ENCODE measurements around the gene STUM.
"Not testable (repeated sequence)": the region's sequence is repeated elsewhere in the genome, so short reads cannot be mapped to it uniquely, and the experiment has no call there.

STUM gene, protein sequence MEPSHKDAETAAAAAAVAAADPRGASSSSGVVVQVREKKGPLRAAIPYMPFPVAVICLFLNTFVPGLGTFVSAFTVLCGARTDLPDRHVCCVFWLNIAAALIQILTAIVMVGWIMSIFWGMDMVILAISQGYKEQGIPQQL

DNA sequence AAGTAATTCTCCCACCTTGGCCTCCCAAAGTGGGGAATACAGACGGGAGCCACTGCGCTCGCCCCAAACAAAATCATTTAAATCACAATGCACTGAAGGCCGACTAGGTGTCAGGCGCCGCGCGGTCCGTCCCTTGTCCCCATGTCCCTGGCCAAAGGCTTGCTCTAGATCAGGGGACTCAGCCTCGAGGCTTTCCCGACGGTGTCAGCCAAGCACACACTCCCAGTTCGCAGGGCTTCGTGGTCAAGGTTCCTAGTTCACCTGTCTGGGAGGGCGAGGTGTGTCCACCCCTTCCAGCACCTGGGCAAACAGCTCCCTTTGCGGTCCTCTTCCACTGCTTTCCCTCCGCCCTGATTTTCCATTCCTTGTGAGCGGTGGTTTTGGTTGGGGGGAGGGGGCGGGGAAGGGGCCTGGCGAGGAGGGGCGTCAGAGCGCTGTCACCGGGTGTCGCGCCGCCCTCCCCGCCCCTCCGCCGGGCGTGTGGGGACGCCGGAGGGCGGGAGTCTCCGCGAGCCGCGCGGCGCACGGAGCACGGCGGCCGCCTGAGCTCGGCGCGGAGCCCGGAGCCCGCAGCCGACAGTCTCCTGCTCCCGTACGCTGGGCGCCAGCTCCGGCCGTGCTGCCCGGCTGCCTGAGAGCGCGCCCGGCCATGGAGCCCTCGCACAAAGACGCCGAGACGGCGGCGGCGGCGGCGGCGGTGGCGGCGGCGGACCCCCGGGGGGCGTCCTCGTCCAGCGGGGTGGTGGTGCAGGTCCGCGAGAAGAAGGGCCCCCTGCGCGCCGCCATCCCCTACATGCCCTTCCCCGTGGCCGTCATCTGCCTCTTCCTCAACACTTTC lies at the start of gene STUM:
Gene STUM, plus strand, starts transcription at position 509 of the 838 bp plus-strand sequence. Its CDS starts 141 bp downstream, at position 650.
- peak; percentile 30 for DNase-seq

DNA sequence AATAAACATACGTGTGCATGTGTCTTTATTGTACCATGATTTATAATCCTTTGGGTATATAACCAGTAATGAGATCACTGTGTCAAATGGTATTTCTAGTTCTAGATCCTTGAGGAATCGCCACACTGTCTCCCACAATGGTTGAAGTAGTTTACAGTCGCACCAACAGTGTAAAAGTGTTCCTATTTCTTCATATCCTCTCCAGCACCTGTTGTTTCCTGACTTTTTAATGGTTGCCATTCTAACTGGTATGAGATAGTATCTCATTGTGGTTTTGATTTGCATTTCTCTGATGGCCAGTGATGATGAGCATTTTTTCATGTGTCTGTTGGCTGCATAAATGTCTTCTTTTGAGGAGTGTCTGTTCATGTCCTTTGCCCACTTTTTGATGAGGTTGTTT lies 48.9 kb upstream of the STUM start:
- DNase-seq: not testable (repeated sequence)

DNA sequence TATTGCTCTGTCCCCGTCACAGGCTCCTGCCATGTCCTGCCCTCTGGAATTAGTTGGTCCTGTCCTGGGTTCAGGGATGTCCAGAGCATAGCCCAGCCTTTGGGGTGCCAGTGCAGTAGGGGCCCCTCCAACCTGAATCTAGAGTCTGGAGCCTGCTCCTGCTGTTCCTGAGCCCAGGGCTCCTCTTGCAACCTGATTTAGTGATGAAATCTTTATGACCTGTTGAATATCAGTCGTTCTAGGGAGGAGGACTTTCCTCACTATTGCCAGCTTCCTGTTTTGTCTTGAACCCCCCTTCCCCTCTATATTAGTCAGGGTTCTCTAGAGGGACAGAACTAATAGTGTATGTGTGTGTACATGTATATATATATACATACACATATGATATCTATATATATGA lies 42.5 kb upstream of the STUM start:
- no peak for DNase-seq

DNA sequence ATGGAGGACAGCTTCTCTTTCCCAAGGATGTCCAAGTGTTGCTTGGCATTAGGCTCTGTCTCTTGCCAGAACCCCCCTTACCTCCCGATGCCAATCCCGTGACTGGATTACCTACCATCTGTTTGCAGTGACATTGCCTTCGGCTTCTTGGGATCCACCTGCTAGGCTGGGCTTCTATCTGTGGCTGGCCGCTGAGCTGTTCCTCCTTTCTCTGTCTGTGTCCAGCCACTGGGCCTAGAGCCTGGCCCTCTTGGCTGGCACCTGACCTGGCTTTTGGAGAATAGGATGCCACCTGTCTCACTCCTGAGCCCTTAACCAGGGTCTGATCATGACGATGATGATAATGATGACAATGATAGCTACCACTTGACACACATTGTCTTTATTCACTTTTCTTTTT lies 41.6 kb upstream of the STUM start:
- no peak for DNase-seq

DNA sequence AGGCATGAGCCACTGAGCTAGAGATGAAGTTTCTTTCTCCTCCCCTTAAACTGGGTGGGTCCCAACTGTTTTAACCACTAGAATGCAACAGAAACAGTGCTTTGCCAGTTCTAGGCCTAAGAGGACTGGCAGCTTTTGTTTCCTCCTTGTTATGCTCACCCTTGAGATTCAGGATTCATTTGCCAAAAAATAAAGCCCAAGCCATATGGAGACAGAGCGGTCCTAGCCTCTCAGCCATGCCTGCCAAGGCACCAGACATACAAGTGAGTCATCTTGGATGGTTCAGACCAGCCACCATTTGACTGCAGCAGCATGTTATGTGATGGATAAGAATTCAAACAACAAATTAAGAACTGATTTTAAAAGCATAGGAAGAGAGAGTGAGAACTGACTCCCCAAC lies 38.1 kb upstream of the STUM start:
- no peak for DNase-seq

DNA sequence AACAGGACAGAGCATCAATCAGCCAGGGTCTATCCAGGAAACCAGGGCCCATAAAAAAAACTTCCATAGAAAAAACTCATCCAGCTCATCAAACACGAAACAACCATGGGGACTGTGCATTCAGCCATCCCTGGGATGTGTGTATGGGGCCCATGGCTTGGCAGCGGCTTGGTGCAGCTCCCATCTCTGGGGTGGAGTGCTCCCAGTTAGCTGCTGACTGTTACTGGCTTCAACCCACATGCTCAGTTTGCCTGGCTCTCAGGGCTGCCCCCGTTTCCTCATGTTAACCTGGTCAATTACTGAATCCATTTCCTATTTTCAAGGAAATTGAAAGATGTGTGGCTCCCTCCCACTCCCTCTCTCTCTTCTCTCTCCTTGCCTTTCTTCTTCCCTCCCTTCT lies 37.3 kb upstream of the STUM start:
- no peak for DNase-seq

DNA sequence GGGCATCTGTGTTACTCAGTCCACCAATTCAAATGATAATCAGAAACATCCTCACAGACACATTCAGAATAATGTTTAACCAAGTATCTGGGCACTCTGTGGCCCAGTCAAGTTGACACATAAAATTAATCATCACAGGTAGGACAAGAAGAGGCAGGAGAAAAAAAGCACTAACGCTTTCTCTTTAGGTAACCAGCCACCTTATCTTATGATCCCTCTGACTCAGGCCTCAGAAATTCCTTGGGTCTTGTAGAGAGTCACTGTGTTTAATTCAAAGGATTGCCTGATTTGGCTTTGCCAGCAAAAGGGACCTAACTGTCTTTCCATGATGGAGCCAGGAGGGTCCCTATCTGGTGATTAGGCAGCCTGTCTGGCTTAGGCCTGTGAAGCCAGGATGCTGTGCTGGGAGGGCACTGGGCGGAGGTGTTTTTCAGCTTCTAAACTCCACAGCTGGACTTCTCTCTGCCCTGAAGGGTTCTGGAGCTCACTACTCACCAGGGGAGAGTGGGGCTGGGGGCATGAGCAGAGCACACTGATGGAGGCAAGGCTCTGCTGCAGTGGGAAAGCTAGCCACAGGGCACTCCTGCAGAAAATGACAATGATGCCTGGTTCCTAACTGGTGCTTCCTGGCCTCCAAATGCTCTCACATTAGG lies 36.4 kb upstream of the STUM start:
- DNase-seq: no peak

DNA sequence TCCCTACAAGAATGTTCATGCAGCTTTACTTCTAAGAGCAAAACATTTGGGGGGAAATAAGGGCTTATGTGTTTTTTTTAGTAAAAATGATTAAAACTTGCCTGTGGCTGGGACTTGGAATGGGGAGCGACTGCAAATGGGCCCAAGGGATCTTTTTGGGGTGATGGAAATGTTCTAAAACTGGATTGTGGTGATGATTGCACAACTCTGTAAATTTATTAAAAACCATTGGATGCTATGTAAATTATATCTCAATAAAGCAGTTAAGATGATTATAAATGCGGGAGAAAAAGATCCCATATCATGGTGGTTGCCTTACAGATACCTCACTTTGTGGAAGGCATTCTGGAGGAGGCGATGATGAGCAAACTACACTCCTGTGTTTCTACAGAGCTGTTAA lies 30.2 kb upstream of the STUM start:
- DNase-seq: no peak

DNA sequence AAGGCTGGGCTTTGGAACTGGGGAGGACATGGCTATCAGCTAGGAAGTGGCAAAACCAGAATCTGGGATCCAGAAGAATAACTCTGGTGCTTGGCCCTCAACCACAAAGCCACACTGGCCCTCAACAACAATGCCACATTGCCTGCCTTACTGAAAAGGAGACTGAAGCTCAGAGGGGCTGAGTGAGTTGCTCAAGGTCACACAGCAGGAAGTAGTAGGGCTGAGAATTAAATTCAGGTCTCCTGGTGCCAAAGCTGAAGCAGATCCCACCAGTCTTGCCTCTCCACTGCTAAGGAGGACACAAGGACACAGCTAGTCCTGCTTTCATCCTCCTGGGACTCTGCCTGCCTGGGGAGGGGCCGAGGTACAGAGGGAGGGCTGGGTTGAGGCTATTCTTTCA lies 29.4 kb upstream of the STUM start:
- DNase-seq: no peak

DNA sequence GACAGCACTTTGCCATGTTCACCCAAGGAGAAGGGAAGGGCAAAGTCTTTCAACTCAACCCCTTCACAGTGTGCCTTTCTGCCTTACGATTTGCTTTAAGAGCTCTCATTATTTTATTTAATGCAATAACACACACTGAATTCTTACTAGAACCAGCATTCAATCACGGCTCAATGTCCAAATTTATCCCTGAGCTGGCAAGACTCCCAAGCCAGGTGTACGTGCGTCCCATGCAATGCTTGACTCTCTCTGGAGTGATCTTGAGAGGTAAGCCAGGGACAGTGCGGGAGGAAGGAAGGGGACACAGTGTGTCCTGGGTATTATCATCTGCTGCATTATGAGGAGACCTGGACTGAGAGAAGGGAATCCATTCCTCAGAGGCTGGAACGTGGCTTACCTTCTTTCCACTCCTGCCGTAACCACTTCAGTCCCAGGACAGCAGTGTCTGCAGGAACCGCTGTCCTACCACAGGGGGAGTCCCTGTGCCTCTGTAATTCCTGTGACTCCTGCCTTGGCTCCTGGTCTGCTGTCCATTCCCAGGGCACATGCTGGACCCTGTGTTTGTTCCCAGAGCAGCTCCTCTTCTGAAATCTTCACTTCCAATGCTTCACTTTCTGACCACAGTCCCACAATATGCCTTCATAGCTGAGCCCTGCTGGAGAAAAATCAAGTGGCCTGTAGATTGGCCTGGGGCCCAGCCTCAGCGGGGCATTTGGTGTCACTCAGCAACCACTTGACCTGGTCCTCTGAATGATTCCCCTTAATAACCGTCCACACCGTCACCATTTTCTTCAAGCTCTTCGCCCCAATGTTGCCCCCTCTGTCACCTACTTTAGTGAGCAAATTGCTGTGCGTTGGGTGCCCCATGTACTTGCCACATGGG lies 28.6 kb upstream of the STUM start:
- DNase-seq: no peak

DNA sequence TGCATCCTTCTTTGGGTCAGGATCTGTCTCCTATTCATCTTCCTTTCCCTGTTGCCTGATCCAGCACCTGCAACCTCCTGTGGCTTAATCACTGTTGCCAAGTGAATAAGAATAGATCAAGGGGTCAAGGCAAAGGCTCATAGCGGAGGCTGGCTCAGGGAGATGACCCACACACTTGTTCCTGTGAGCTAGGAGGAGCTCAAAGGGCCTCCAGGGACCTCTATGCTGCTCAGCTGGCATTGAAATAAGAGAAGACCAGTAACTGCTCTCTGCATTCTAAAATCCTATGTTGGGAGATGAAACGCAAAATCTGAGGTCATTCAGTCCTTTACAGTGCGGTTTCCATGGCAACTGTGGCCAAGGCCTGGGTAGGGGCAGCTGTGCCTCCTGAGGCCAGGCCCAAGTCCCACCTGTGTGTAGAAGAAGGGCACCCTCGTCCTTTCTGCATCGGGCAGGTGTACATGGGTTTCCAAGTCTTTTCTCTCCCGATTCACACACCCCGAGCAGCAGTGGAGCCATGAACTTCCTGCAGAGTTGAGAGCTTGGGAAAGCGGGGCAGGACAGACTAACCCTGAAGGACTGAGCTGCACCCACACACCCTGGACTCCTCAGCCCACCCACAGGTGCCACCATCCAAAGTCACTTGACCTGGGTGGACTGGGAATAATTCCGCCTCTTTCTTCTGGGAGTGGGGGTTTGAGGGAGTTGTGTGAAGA lies 27.8 kb upstream of the STUM start:
- no peak for DNase-seq

DNA sequence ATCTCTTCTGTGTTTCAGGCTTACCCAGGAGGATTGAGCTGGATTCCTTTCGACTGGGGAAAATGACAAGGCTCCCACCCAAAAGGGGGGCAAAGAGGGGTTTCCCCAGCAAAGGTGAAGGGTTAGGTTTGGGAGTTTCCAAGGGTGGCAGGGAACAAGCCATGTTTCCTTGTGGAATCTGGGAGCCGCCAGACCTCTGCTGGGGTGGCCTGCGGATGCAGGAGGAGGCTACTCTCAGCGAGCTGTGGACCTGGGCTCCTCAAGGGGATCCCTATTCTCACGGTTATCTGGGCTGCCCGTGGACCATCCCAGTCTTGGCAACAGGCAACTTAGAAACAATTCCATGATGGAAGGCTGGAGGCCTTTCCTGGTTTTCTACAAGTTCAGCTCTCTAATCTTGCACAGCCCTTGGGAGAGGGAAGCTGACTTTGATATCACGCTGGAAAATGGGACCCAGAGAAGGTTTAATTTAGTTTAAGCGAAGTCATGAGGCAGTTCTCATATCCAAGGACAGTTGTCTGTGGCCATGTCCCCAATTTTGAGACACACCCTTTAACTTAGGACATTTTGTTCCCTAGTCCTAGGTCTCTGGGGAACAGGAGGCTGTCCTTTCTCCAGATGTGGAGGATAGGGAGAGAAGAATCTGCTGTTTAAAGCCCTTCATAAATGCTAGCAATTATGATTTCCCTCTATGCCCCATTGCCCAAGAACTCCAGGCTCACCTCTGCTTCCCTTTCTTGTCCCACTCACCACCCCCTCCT lies 24.7 kb upstream of the STUM start:
- no peak for DNase-seq

DNA sequence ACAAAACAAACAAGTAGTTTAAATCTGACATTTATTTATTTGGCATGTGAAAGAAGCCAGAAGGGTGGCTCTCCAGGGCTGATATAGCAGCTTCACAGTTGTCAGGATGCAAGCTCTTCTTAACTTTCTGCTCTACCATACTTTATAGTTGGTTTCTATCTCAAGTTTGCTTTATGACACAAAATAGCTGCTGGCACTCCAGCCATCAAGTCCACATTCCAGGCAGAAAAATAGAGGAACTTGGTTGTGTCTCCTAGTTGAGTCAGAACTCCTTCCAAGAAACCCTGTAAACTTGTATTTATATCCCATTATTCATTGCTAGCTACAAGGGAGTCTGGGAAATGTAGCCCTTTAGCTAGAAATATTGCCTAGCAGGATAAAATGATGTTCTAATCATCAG lies 24.0 kb upstream of the STUM start:
- no peak for DNase-seq

DNA sequence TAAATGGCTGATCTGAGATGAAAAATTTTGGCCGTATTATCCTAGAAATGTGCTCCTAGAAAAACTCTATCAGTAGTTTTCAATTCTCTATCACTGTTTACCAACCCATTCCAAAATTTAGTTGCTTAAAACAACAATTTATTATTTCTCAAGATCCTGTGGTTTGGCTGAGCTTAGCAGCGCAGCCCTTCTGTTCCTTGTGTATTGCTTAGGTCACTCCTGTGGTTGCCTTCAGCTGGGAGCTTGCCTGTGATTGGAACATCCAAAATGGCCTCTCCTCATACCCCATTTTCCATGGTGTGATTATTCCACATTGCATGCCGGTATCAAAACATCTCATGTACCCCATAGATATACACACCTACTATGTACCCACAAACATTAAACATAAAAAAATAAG lies 22.8 kb upstream of the STUM start:
- DNase-seq: no peak

DNA sequence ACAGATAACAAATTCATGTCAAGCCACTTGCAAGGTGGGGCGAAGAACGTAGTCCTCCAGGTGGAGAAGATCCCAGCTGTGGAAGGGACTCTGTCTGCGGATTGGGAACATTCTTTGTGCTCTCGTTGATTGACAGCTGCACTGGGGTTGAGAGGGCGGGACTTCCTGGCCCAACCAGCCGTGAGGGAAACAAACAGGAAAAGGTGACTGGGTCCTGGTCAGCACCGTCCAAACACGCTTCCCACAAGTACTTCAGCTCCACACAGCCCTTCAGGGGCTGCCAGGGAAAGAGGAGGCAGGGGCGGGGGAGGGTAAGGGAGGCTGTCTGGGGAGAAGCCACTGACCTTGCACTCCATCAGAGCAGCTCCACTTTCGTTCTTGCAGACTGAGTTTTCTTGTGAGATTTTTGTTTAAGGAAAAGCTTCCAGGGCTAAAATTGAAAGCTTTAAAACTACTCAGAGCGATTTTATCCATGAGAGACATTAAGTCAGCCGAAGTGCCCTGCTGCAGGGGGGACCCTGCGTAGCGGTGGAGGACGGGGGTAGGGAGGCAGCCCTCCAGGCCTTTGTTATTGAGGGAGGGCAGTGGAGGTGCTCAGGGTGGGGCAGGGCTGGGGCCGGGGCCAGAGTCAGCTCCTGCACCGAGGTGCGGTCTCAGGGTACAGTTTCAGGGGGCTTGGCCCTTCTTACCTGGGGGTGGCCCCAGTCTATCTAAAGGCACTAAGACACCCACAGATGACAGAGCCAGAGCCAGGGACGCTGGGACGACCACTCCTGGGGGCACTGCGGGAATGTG lies 21.6 kb upstream of the STUM start:
- no peak for DNase-seq

DNA sequence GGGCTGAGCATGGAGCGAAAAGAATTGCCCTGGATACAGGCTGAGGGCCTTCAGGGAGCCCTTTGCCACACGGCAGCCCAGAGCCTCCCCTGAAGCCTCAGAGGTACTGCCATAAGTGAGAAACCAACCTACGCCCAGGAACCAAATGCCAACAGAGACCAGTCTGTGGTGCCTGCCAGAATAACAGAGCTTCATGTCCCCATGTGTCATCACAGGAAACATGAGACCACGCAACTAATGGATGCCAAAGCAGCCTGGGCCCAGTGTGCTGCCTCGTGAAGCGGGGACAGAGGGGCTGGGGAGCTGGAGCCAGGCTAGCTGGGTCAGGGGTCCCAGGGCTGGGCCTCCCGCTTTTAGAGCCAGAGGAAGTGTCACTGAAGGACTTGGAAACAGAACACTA lies 18.7 kb upstream of the STUM start:
- no peak for DNase-seq

DNA sequence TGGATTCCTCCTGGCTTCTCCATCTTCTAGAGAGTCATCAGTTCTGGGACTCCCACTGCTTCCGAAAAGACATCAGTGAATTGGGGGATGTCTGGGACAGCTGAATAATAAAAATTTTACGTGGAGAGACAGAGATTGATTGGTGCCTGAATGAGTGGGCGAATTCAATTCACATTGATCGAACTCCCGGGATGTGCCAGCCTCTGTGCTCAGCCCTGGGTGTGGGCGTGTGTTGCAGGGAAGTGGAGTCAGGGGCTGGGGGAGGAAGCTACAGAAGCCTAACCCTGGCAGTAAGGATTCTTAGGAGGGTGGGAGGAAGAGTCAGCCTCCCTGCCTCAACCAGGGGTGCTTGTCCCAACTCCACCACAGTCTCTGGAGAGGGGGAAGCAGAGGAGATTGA lies 18.0 kb upstream of the STUM start:
- no peak for DNase-seq

DNA sequence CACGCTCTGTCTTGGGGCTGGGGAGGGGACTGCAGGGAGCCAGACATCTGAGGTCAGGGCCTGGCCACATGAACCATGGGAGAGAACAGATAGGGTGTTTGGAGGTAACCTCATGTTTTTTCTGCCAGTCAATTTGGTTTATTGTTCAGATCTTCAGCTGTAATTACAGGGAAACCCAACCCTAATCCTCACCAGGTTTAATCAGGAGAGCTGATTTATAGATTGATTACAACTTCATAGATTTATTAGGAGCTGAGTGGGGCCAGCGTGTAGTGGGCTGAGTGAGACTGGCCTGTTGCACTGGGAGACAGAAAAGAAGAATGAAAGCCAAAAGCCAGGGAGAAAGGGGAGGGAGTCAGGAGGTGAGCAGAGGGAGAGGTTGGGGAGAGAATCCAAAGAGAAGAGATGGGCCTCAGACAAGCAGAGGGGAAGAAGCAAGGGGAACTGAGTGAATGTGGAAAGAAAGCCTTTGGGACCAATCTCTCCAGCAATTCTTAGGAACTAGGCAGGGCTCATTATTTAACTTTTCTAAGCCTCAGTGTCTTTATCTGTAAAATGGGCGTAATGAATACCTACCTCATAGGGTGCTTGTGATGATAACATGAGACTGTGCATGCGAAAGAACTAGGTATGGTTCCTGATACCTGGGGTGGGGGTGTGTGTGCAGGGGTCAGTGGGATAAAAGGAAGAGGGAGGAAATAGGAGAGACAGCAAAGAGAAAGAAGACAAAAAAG lies 17.0 kb upstream of the STUM start:
- DNase-seq: no peak

DNA sequence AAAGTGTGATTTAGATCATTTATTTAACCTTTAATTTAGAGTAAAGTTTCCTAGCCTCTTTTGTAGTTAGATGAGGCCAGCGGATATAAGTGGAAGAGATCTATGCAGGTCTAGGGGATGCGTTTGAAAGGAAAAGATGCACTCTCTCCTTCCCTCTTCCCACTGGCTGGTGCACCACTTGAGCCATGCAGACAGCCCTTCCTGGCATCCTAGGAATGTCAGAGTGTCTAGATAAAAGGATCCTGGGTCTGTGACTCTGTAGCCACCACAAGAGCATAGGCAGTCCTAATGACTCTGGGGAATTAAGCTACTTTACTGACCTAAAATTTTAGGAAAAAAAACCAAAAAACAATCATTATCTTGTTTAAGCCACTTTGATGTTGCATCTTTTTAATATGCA lies 16.0 kb upstream of the STUM start:
- no peak for DNase-seq

DNA sequence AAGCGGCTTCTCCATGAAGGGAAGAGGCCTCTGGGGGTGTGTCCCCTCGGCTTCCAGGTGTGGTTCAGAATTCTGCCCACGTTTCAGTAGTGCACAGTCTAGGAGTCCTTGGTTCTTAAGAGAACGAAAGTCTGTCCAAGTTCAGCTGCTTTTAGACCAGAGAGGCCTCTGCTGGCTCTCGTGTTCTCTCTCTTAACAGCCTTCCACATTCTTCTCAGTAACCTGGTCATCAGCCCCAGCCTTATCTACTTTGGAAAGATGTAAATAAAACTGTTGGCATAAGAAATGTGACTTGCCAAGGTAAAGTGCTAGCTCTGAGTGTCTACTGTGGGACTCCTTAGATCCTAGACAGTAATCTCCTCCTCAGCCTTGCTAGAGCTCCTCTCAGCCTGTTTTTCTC lies 15.3 kb upstream of the STUM start:
- DNase-seq: no peak
